ENCODE data around the gene NOTCH2. TPM values are rescaled to one million over a fixed set of nuclear protein-coding genes. Genes with fewer than 3 reads are reported as not detected.

NOTCH2 gene
- total RNA-seq, 1 experiment from 2014 or later, result 69.0 TPM

DNA sequence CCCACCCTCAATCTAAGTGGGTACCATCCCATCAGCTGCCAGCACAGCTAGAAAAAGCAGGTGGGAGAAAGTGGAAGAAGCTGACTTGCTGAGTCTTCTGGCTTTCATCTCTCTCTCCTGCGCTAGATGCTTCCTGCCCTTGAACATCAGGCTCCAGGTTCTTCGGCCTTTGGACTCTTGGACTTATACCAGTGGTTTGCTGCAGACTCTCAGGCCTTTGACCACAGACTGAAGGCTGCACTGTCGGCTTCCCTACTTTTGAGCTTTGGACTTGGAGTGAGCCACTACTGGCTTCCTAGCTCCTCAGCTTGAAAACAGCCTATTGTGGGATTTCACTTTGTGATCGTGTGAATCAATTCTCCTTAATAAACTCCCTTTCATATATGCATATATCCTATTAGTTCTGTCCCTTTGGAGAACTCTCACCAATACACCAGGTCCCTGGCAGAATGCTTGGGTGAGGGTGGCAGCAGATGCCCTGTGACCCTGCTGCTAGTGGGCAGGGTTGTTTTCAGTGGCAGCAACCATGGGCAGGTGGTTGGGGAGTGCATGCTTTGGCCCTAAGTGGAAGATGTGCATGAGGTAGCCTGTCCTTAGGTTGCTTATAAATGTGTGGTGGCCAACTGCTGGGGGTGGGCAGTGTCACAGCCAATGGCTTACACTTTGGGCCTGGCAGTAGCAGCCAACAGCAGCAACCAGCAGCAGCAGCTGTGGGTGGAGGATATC is 162.4 kb downstream of the NOTCH2 start:
- no peak for DNase-seq (ENCODE audit: low read depth)

DNA sequence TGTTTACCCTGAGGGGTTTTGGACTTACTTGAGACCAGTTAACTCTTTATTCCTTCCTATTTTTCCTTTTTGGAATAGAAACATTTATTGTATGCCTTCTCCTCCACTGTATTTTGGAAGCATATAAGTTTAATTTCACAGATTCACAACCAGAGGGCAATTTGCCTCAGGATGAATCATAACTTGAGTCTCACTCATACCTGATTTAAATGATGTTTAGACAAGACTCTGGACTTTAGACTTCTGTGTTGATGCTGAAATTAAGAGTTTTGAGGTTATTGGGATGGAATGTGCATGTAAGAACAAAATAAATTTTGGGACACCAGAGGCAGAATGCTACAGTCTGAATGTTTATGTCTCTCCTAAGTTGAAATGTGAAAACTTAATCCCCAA is 166.0 kb downstream of the NOTCH2 start:
- no peak for DNase-seq (ENCODE audit: low read depth)

DNA sequence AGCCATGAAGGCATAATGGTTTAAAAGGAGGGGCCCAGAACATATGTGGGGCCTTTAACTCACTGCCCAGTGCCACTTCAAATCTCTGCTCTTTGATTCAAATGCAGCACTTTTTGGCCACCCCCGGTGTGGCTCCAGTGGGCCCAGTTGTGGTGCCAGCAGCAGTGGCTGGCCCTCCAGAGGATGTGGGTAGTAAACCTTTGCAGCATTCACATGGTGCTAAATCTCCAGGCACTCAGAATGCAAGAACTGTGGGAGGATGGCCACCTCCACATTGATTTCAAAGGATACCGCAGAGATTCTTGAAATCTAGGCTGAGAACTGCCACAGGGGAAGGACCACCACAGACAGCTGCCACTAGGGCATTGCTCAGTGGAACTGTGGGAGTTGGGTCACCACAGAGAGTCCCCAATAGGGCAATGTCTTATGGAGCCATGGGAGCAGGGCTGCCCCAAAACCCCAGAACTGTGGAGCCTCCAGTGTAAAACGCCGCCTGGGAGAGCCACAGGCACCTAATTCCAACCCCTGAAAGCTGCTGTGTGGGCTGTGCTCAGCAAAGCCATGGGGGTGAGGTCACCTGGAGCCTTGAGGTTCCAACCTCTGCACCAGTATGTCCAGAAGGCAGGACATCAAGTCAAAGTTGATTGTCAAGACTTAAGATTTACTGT is 166.6 kb downstream of the NOTCH2 start:
- DNase-seq (ENCODE audit: low read depth), result no peak

DNA sequence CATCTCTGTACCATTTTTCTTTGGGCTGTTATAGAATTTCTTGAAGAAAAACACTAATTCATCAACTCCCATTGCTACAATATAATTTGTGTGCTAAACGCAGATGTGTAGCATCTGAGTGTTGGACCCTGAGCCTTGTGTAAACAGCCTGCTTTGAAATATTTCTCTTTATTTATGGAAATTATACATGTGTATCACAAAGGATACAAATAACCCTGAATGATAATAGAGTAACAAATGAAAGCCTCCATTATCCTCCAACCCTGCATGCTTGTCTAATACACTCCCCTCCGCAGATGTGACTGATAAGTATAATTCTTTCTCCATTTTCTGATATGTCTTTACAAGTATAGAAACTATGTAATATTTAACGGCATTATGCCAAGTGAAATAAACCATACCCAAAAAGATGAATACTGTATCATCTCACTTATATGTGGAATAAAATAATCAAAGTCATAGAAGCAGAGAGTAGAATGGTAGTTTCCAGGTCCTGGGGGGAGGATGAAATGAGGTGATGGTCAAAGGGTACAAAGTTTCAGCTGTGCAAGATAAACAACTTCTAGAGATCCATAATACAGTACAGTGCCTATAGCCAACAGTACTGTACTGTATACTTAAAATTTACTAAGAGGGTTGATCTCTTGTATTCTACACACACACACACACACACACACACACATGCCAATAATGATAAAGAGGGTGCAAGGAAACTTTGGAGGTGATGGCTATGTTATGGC is 170.3 kb downstream of the NOTCH2 start:
- no peak for DNase-seq (ENCODE audit: low read depth)

DNA sequence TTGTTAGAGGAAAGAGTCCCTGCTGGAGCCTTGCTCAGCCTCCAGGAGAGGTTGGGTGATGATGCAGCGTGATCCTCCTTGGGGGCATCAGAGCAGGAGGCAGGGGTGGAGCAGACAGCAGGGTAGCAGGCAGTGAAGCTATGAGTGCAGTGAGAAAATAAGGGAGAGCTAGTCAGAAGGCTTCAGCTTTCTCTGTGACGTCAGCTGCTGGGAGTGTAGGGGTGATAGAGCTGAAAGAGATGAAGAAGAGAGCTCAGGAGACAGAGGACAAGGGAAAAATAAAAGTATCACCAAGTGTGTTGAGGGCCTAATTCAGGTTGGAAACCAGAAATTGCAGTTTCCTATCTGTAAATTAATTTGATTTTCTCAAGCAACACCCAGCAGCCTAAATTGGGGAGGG is 170.9 kb downstream of the NOTCH2 start:
- DNase-seq (ENCODE audit: low read depth), result no peak

DNA sequence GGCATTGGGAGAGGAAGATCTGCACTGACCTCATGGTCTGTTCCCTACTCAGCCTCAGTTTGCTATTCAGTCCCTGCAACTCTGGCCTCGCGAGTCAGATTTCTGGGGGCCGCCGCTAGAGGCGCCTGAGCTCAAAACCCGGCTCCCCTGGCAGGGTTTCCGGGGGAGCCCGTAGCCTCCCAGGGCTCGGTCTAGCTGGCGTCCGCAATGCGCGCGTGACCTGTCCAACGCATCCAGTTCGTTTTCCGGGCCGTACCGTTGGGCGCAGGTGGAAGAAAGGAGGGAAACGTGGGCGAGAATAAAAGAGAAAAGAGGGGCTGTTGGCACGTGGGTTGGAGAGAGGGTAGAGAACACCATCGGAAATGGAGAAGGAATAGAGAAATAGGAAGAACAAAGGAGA is 173.2 kb downstream of the NOTCH2 start, which contains the start of gene ADAM30:
Gene ADAM30 (minus strand): TSS at position 213 of the 400 bp plus-strand sequence. CDS start 179 bp downstream, at position 34.
- DNase-seq (ENCODE audit: low read depth), result no peak

DNA sequence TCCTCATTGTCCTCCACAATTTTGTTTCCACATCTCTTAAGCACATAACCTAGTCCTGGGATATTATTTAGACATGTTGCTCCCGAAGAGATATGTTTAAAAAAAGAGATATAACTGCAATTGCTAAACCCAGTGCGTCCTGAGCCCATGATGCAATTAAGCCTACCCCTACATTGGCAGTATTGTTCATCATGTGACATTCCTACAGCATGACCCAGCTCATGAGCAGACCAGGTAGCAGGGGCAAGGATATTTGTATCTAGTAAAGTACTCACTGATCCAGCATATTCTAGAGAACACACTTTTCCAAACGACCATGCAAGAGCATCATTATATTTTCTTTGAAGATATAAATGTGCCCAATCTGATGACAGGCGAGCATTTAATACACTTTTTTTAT is 174.4 kb downstream of the NOTCH2 start:
- no peak for DNase-seq (ENCODE audit: low read depth)

DNA sequence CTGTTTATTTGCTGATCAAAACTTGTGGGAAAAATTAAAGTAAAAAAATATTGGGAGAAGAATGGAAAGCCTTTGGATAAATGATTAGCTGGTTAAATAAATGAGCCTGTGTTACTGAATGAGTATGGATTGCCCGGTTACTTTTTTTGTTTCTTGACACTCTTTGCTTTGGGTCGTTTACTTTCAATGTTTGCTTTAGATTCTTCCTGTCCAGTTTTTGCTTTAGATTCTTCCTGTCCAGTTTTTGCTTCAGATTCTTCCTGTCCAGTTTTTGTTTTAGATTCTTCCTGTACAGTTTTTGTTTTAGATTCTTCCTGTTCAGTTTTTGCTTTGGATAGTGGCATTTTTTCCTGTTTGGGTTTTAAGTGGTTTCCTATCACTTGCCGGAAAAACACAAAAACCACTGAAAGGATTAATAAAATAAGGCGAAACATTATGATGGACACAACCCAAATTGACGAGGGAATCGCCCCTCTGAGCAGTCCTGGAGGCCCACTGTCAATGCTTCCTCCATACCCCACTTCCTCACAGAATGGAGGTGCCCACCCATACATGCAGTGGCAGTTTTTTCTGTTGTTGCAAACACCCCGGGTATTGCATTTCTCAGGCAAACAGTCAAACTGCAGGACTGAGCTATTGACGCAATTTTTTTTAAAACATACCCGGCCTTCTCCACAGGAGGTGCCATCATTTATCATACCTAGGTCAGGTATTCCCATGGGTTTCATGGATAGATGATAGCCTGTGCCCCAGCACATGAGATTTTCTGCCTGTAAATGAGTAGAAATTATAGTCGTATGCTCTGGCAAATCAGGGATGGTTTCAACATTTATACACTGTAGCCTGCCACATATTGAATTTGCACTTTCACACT is 175.4 kb downstream of the NOTCH2 start:
- no peak for DNase-seq (ENCODE audit: low read depth)

DNA sequence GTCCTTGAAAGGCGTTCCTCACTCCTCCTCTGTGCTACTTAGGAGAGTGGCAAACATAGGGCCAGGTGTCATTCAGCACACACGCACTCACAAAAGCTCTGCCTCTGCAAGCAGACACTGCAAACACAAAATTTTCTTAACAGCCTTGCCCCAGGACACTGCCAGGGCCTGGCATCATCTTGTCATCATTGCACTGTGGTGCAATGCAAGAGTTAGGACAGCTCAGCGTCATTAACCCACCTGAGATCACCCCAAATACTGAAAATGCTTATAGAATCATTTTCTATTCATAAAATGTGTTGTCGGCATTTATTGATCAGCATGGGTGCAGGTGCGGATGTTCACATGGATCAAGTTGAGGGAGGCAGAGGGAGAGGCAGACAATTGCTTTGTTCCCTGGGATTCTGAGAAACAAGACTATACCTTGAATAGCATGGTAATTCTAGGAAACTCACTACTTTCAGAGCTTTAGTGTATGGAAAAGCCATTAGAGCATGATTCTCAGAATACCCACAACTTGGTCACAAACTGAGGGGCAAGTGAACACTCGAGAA is 176.1 kb downstream of the NOTCH2 start:
- no peak for DNase-seq (ENCODE audit: low read depth)

DNA sequence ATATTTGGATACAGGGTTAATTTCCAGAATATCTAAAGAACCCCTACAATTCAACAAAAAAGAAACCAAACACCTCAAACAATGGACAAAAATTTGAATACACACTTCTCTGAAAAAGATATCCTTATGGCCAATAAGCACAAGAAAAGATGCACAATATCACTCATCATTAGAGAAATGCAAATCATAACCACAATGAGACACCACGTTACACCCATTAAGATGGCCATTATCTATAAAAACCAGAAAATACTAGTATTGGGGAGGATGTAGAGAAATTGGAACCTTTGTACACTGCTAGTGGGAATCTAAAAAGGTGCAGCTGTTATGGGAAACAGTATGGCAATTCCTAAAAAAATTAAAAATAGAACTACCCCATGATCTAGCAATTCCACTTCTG is 178.1 kb downstream of the NOTCH2 start:
- DNase-seq (ENCODE audit: low read depth), result no peak

DNA sequence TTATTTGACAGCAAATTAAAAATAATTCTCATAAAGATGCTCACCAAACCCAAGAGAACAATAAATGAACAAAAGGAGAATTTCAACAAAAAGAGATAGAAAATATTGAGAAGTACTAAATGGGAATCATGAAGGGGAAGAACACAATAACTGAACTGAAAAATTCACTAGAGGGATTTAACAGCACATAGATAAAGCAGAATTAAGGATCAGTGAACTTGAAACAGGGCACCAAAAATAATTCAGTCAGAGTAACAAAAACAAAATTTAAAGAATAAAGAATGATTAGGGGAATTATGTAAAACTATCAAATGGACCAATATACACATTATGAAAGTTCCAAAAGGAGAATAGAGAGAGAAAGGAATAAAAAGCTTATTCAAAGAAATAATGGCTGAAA is 181.0 kb downstream of the NOTCH2 start:
- DNase-seq (ENCODE audit: low read depth), result no peak

DNA sequence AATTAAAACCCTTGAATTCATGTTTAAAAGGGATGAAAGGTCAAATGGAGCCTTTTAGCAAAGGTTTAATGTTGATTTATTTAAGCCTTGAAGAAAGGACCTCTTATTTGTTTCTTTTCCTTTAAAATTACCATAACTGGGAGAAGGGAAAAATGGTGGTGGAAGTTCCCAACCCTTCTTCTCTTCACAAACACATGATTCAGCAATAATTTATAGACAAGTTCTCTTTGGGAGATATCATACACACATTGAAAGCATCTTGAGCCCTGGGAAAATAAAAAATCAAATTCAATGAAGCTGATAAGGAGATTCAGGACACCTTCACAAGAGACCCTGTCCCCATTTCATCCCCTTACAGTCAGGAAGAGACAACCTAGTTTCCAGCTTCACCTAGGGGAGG is 182.0 kb downstream of the NOTCH2 start:
- DNase-seq (ENCODE audit: low read depth), result no peak

DNA sequence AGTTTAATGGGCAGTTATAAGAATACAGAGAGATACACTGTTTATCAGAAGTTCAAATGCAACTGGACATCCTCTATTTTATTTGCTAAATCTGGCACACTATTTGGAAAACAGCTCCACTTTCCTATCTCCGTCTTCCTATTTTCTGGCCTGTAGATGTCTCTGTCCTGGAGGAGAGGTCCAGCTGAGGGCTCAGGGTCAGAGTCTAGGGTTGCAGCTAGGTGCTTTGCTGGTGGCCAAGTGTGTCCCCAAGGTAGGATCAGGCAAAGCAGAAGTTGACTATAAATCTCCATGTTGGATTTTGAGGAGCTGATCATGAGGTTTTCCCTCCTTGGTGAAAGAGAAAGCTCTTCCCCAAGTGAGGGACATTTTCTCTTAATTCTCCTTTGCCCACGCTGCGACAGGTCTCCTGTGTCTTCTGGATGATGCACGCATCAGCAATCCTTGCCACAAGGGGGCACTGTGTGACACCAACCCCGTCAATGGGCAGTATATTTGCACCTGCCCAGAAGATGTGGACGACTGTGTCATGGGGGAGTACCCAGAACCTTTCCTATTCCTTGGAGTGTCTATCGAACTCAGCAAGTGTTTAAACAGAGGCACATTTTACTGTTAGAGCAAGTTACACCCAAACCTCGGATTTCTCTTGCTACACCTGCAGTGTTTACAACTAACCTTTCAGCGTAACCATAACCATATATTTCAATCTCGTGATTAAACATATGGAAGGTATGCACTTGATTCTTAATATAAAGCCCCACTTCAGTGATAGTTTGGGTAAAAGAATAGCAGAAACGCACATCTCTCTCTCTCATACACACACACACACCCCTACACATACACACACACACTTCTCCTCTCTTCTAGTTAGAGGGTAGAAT is 183.3 kb downstream of the NOTCH2 start:
- DNase-seq (ENCODE audit: low read depth), result peak; percentile 42

DNA sequence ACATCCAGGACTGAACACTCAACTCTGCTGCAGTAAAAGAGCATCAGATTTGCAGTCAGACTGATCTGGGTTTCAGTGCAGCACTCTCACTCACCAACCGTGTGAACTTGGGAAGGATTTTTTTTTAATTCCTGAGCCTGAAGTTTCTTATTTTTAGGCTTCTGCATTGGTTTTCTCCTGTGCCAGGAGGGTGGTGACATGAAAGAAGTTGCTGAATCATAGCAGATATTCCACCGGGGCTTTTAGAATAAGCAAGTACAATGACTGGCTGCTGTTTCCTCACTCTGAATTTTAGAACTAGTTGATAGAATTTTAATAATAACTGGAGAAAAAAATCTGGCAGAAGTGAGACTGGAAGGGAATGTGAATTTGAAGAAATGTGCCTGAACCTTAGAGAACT is 184.8 kb downstream of the NOTCH2 start:
- DNase-seq (ENCODE audit: low read depth), result no peak

DNA sequence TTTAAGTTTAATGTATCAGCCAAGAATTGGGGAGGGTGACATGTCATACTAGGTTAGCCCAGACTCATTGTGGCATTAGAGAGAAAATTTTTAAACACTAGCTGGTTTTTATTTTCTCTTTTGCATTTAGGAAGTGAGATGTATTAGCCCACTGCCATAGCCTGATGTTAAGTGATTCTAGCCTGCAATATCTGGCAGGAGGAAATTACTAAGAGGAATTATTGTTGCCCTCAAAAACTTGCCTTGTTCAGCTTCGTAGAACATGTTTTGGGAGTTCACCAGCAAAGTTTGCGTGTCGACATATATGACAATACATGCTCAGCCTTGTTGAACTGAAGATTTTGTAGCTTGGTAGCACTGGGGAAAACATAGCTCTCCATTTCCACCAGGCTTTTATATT is 185.6 kb downstream of the NOTCH2 start:
- no peak for DNase-seq (ENCODE audit: low read depth)

DNA sequence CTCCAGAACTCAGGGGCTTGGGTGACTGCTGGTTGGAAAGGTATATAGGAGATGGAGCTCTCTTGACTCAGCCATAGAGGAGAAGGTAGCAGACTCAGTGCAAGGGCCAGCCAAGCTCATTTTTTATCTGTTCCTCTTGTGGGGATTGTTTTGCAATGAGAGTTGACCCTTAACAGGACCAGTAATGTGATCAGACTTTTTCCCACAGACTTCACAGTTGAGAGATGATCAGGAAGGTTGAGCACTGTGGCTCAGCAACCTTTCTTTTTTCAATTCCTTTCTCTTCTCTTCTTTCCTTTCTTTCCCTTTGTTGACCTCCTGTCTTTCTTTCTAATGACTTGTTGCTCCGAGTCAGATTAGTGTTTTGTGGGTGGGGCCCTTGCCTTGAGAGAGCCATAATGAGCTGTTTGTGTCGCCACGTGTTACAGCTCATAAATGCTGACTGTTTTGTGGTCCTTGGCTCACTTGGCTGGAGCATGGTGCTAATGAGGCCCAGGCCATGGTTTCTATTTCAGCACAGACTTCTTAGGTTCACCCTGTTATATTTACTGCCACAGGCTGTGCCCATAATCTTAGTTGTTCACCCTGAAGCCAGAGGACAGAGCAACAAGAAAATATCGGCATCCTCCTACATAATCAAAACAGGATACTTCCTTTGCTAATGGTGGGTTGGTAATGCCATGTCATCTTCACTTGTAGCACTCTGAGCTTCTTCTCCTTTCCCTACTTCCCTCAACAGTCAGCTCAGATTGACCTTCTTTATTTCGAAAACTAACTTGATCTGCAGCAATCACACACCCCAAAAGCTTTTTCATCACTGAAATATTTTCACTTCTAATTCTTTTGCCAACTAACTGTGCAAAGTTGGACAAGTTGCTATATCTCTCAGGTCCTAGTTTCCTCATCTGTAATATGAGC is 187.1 kb downstream of the NOTCH2 start:
- DNase-seq (ENCODE audit: low read depth), result peak; percentile 37

DNA sequence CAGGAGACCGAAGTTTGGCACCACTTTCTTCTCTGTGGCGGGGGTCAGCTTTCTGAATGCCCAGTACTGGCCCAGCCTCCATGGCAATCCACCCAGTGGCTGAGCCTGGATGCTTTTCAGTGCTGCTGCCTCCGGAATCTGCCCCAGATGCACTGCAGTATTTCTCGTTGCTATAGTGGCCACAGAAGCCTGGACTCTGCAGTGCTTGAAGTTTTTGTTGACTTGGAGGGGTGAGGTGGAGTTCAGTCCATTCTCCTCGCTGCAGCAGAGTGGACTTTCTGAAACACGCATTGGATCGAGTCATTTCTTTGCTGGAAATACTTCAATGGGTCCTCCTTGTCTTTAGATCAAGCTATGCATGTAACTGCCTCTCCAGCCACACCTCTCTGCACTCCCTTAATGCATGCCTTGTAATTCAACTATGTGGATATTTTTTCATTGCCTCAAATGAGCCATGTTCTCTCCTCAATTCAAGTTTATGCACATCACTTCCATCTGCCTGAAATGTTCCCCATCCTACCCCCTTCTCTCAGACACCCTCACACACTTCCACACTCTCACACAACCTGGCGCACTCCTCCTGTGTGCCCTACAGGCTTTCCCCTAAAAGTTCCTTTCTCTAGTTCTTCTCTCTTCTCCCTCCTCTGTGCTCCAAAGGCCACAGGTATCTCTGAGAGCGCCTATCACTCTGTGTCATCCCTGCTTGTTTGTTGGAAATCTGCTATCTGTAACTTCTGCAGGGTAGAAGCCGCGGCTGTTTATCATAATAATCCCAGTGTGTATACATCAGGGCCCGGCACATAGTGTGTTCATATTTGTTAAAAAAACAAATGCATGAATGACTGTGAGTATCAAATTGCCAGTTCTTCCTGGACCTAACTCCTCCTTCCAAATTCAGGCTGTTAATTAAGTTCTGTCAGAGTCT is 189.7 kb downstream of the NOTCH2 start:
- no peak for DNase-seq (ENCODE audit: low read depth)

DNA sequence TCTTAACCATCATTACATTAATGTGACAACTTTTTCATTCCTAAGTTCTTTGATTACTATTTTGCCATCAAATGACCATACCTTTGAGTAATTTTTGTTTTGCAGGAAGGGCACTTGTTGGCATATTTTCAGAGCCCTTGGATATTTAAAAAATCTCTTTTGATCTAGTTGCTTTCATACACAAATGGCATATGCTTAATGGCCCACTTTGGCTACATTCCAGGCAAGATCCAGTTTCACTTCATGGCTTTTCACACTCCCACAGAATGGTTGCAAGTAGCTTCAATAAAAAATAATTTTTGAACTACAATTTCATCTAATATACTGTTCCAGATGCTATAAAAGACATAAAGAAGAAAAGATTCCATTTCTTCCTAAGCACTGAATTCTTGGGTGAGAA is 191.3 kb downstream of the NOTCH2 start:
- DNase-seq (ENCODE audit: low read depth), result peak; percentile 38

All from RPMI7951 (cell line).